ENCODE data around the gene RWDD1. TPM values are rescaled to one million over a fixed set of nuclear protein-coding genes. Genes with fewer than 3 reads are reported as not detected.

The RWDD1 gene
- total and polyA plus RNA-seq, 2 of the 13 experiments (the other 11 are each of a cell fraction or from before 2014, with no cell fraction given), result 27.4 to 67.1 TPM

DNA sequence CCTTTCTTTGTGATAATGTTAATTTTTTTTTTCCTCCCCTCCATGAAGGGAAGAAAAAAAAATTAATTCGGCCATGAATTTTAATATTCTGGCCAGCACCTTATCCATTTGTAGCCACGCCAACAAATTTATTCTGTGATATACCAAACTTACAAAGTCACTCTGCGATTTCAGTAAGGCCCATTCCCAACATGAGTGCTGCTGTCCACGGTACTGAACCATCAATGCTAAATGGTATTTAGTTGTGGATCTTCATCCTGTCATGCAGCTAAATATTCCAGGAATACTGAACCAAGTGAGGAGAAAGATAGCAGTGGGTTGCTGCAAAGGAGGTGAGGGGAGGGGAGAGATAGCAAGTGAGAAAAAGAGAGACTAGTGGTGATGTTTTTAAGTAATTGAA is 25.5 kb downstream of the RWDD1 start (continued):
- TF ChIP-seq ZNF251 (CRISPR knock-in tag; IDR thresholded peaks at IDR 0.05) (no peak), HCFC1 (IDR thresholded peaks at IDR 0.05; ENCODE audit: low read depth, low read length) (no peak), MAF1 (CRISPR knock-in tag; IDR thresholded peaks at IDR 0.05; ENCODE audit: borderline replicate concordance) (no peak), MIER2 (CRISPR knock-in tag; IDR thresholded peaks at IDR 0.05) (peak; percentile 98), ELF3 (CRISPR knock-in tag; IDR thresholded peaks at IDR 0.05) (0 out of 2 replicates have a peak, but pooled peaks have one; percentile 24), HDAC2 (CRISPR knock-in tag; IDR thresholded peaks at IDR 0.05) (peak; percentile 44; the same call in 1 of the 2 replicates)
- TF ChIP-seq, protein P1, sequence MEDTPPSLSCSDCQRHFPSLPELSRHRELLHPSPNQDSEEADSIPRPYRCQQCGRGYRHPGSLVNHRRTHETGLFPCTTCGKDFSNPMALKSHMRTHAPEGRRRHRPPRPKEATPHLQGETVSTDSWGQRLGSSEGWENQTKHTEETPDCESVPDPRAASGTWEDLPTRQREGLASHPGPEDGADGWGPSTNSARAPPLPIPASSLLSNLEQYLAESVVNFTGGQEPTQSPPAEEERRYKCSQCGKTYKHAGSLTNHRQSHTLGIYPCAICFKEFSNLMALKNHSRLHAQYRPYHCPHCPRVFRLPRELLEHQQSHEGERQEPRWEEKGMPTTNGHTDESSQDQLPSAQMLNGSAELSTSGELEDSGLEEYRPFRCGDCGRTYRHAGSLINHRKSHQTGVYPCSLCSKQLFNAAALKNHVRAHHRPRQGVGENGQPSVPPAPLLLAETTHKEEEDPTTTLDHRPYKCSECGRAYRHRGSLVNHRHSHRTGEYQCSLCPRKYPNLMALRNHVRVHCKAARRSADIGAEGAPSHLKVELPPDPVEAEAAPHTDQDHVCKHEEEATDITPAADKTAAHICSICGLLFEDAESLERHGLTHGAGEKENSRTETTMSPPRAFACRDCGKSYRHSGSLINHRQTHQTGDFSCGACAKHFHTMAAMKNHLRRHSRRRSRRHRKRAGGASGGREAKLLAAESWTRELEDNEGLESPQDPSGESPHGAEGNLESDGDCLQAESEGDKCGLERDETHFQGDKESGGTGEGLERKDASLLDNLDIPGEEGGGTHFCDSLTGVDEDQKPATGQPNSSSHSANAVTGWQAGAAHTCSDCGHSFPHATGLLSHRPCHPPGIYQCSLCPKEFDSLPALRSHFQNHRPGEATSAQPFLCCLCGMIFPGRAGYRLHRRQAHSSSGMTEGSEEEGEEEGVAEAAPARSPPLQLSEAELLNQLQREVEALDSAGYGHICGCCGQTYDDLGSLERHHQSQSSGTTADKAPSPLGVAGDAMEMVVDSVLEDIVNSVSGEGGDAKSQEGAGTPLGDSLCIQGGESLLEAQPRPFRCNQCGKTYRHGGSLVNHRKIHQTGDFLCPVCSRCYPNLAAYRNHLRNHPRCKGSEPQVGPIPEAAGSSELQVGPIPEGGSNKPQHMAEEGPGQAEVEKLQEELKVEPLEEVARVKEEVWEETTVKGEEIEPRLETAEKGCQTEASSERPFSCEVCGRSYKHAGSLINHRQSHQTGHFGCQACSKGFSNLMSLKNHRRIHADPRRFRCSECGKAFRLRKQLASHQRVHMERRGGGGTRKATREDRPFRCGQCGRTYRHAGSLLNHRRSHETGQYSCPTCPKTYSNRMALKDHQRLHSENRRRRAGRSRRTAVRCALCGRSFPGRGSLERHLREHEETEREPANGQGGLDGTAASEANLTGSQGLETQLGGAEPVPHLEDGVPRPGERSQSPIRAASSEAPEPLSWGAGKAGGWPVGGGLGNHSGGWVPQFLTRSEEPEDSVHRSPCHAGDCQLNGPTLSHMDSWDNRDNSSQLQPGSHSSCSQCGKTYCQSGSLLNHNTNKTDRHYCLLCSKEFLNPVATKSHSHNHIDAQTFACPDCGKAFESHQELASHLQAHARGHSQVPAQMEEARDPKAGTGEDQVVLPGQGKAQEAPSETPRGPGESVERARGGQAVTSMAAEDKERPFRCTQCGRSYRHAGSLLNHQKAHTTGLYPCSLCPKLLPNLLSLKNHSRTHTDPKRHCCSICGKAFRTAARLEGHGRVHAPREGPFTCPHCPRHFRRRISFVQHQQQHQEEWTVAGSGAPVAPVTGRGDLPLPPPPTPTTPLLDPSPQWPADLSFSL (CRISPR knock-in tag; IDR thresholded peaks at IDR 0.05), result no peak
- TF ChIP-seq, protein P2, sequence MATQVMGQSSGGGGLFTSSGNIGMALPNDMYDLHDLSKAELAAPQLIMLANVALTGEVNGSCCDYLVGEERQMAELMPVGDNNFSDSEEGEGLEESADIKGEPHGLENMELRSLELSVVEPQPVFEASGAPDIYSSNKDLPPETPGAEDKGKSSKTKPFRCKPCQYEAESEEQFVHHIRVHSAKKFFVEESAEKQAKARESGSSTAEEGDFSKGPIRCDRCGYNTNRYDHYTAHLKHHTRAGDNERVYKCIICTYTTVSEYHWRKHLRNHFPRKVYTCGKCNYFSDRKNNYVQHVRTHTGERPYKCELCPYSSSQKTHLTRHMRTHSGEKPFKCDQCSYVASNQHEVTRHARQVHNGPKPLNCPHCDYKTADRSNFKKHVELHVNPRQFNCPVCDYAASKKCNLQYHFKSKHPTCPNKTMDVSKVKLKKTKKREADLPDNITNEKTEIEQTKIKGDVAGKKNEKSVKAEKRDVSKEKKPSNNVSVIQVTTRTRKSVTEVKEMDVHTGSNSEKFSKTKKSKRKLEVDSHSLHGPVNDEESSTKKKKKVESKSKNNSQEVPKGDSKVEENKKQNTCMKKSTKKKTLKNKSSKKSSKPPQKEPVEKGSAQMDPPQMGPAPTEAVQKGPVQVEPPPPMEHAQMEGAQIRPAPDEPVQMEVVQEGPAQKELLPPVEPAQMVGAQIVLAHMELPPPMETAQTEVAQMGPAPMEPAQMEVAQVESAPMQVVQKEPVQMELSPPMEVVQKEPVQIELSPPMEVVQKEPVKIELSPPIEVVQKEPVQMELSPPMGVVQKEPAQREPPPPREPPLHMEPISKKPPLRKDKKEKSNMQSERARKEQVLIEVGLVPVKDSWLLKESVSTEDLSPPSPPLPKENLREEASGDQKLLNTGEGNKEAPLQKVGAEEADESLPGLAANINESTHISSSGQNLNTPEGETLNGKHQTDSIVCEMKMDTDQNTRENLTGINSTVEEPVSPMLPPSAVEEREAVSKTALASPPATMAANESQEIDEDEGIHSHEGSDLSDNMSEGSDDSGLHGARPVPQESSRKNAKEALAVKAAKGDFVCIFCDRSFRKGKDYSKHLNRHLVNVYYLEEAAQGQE (IDR thresholded peaks at IDR 0.05; ENCODE audit: borderline replicate concordance in 1 of 2, low read depth in 1 of 2, low read length in 2 of 2), result peak; percentile 85 to 99
- TF ChIP-seq, protein P3, sequence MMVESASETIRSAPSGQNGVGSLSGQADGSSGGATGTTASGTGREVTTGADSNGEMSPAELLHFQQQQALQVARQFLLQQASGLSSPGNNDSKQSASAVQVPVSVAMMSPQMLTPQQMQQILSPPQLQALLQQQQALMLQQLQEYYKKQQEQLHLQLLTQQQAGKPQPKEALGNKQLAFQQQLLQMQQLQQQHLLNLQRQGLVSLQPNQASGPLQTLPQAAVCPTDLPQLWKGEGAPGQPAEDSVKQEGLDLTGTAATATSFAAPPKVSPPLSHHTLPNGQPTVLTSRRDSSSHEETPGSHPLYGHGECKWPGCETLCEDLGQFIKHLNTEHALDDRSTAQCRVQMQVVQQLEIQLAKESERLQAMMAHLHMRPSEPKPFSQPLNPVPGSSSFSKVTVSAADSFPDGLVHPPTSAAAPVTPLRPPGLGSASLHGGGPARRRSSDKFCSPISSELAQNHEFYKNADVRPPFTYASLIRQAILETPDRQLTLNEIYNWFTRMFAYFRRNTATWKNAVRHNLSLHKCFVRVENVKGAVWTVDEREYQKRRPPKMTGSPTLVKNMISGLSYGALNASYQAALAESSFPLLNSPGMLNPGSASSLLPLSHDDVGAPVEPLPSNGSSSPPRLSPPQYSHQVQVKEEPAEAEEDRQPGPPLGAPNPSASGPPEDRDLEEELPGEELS (CRISPR knock-in tag; IDR thresholded peaks at IDR 0.05), result no peak

Data from HepG2 (cell line).